Hepatocyte (in vitro differentiated cells): Measurements from ENCODE around the gene HCN3. TPM values are rescaled to one million over a fixed set of nuclear protein-coding genes. Genes with fewer than 3 reads are reported as not detected.

Experiments
- DNase-seq: peaks from one replicate; pipeline ENCODE4 v3.0.0-alpha.2; 2016; ENCODE audit warnings: low spot score
- H2AFZ ChIP-seq: fragments of 200-600 bp; sonication (generic); 2 replicates; pipeline ENCODE4 v1.6.0; 2016; ENCODE audit warnings: antibody characterized with exemption, mild to moderate bottlenecking
- H3K27ac ChIP-seq: fragments of 200-600 bp; sonication (generic); 2 replicates; pipeline ENCODE4 v1.5.1; 2016; ENCODE audit warnings: mild to moderate bottlenecking
- H3K27me3 ChIP-seq: fragments of 200-600 bp; sonication (generic); 2 replicates; pipeline ENCODE4 v1.6.1; 2016
- H3K36me3 ChIP-seq: fragments of 200-600 bp; sonication (generic); replicated peaks from 2 replicates; pipeline ENCODE4 v1.5.1; 2016; ENCODE audit warnings: low read depth; ENCODE audit not compliant: insufficient read depth
- H3K4me1 ChIP-seq: fragments of 200-600 bp; sonication (generic); 2 replicates; pipeline ENCODE4 v1.5.1; 2016; ENCODE audit warnings: mild to moderate bottlenecking, moderate library complexity; ENCODE audit not compliant: insufficient read depth
- H3K4me2 ChIP-seq: fragments of 200-600 bp; sonication (generic); 2 replicates; pipeline ENCODE4 v1.6.0; 2016
- H3K4me3 ChIP-seq: fragments of 200-600 bp; sonication (generic); 2 replicates; pipeline ENCODE4 v1.5.1; 2016; ENCODE audit warnings: mild to moderate bottlenecking
- H3K79me2 ChIP-seq: fragments of 200-600 bp; sonication (generic); 2 replicates; pipeline ENCODE4 v1.6.0; 2017; ENCODE audit warnings: mild to moderate bottlenecking
- H3K9me2 ChIP-seq: fragments of 200-600 bp; sonication (generic); replicated peaks from 2 replicates; pipeline ENCODE4 v1.6.0; 2017; ENCODE audit warnings: mild to moderate bottlenecking; ENCODE audit not compliant: insufficient read depth
- H3K9me3 ChIP-seq: fragments of 200-600 bp; sonication (generic); 2 replicates; pipeline ENCODE4 v1.5.1; 2016; ENCODE audit warnings: low read depth, mild to moderate bottlenecking
- H4K20me1 ChIP-seq: fragments of 200-600 bp; sonication (generic); 2 replicates; pipeline ENCODE4 v1.6.0; 2016; ENCODE audit warnings: mild to moderate bottlenecking; ENCODE audit not compliant: insufficient read depth, poor library complexity, severe bottlenecking
- EZH2 ChIP-seq: fragments of 200-600 bp; sonication (generic); IDR thresholded peaks from 2 replicates; pipeline ENCODE4 v1.6.1; 2016; ENCODE audit warnings: antibody characterized with exemption, mild to moderate bottlenecking, borderline replicate concordance
- EZH2phosphoT487 ChIP-seq: fragments of 200-600 bp; sonication (generic); IDR thresholded peaks from one replicate; pipeline ENCODE4 v1.6.1; 2018; ENCODE audit warnings: antibody characterized with exemption, mild to moderate bottlenecking, low read depth, moderate library complexity; ENCODE audit not compliant: unreplicated experiment, severe bottlenecking
- WGBS: methylation state at CpG from one replicate; pipeline ENCODE4 v1.1.6; 2016; ENCODE audit warnings: low lambda C conversion rate; ENCODE audit errors: missing lambda C conversion rate; 5-methylcytosine and 5-hydroxymethylcytosine counted together
- polyA plus RNA-seq: library from polyadenylated mRNA; unstranded; fragments of >200 nt; fragmentation: Nextera tagmentation; extraction: Ambion mirVana; gene quantifications from 2 replicates; pipeline ENCODE4 v1.2.1, GENCODE V29; 2016
- total RNA-seq: library from RNA; depleted of rRNA; stranded (reverse); fragments of >200 nt; gene quantifications from 2 replicates; pipeline ENCODE4 v1.2.3, GENCODE V29; 2014
- TF ChIP-seq, protein P1 (sequence below): fragments of 200-600 bp; sonication (generic); IDR thresholded peaks from 2 replicates; pipeline ENCODE4 v1.5.1; 2016; ENCODE audit warnings: antibody characterized with exemption, mild to moderate bottlenecking; ENCODE audit not compliant: poor library complexity

HCN3 gene
- total and polyA plus RNA-seq, 2 experiments from 2014 or later: 4.3 to 5.6 TPM

DNA sequence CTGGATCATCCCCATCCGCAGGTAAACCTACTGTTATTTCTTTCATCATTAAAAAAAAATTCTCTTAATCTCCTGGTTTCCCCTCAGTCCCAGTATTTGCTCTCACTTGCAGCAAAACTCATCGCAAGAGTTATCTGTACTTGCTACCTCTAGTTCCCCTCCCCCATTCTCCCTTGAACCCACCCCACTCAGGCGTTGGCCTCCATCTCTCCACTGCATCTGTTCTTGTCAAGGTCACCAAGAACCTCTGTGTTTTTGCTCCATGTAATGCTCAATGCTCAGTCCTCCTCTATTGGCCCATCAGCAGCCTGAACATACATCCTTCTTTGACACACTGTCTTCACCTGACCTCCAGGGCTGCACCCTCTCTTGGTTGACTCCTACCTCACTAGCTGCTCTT lies 19.4 kb downstream of the HCN3 start:
- no peaks in the 10 kb centered on the region for H4K20me1 ChIP-seq
- 94% methylated on average over 3 of the region's 3 CpGs for WGBS
- H3K36me3 ChIP-seq: no peaks in the 10 kb centered on the region
- TF ChIP-seq, protein P1, sequence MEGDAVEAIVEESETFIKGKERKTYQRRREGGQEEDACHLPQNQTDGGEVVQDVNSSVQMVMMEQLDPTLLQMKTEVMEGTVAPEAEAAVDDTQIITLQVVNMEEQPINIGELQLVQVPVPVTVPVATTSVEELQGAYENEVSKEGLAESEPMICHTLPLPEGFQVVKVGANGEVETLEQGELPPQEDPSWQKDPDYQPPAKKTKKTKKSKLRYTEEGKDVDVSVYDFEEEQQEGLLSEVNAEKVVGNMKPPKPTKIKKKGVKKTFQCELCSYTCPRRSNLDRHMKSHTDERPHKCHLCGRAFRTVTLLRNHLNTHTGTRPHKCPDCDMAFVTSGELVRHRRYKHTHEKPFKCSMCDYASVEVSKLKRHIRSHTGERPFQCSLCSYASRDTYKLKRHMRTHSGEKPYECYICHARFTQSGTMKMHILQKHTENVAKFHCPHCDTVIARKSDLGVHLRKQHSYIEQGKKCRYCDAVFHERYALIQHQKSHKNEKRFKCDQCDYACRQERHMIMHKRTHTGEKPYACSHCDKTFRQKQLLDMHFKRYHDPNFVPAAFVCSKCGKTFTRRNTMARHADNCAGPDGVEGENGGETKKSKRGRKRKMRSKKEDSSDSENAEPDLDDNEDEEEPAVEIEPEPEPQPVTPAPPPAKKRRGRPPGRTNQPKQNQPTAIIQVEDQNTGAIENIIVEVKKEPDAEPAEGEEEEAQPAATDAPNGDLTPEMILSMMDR: no peak
- TF ChIP-seq EZH2 (no peak), EZH2phosphoT487 (no peak)
- H3K4me3 ChIP-seq: no peak overlapping the region
- H3K27ac ChIP-seq: no peak overlapping the region
- H3K4me1 ChIP-seq: peaks cover 6% of the 10 kb centered on the region
- no peaks in the 10 kb centered on the region for H3K79me2 ChIP-seq
- H3K4me2 ChIP-seq: no peak overlapping the region
- no peaks in the 10 kb centered on the region for H3K9me3 ChIP-seq
- no peak for DNase-seq
- H3K9me2 ChIP-seq: no peaks in the 10 kb centered on the region
- peaks cover 45% of the 10 kb centered on the region for H3K27me3 ChIP-seq
- H2AFZ ChIP-seq: no peak overlapping the region

DNA sequence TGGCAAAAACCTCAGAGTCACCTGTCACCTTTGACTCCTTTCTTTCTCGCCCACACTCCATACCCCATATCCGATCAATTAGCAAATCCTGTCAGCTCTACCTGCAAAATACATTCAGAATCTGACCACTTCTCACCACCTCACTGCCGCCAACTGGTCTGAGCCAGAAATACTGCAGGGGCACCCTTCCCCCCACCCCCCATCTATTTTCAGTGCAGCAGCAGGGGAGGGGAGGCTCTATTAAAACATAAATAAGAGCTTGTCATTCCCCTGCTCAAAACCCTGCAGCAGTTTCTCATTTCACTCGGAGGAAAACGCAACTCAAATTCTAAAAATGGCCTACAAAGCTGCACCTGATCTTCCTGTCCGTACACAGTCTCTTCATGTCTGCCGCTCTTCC lies 20.1 kb downstream of the HCN3 start:
- Histone ChIP-seq H3K9me3 (no peaks in the 10 kb centered on the region), H2AFZ (no peak overlapping the region), H3K27me3 (peaks cover 45% of the 10 kb centered on the region), H3K4me3 (no peak overlapping the region), H4K20me1 (no peaks in the 10 kb centered on the region), H3K9me2 (no peaks in the 10 kb centered on the region), H3K36me3 (no peaks in the 10 kb centered on the region), H3K27ac (no peak overlapping the region), H3K4me1 (peaks cover 6% of the 10 kb centered on the region), H3K4me2 (no peak overlapping the region), H3K79me2 (no peaks in the 10 kb centered on the region)
- no peak for TF ChIP-seq EZH2
- no peak for TF ChIP-seq EZH2phosphoT487
- TF ChIP-seq, protein P1: no peak
- DNase-seq: no peak
- WGBS: 84% methylated on average over 7 of the region's 7 CpGs

DNA sequence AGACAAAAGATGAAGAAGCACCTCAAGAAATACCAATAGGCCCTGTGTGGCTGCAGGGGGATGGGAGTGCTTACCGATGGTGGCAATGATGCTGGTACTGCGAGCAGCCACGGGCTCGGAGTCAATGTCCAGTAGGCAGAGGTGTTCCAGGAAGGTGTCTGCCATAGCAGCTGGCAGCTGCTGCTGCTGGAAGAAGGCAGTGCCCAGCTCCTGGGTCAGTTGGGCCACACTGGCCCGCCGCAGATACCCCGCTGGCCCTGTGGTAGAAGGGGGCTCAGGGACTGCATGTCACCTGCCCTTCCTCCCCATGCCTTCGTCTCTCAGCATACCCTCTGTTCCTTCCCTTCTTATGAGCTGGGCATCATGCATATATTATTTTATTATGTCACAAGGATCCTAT lies 22.8 kb downstream of the HCN3 start:
- Histone ChIP-seq H3K4me2 (no peak overlapping the region), H3K4me3 (no peak overlapping the region)

More for the DNA sequence above, 22.8 kb downstream of the HCN3 start:
- no peak for TF ChIP-seq EZH2phosphoT487
- no peak for TF ChIP-seq EZH2
- TF ChIP-seq, protein P1: no peak
- Histone ChIP-seq H3K79me2 (no peaks in the 10 kb centered on the region), H3K27me3 (peaks cover 27% of the 10 kb centered on the region), H3K4me1 (peaks cover 6% of the 10 kb centered on the region), H3K36me3 (no peaks in the 10 kb centered on the region), H3K27ac (no peak overlapping the region), H2AFZ (no peak overlapping the region), H3K9me2 (no peaks in the 10 kb centered on the region), H4K20me1 (no peaks in the 10 kb centered on the region), H3K9me3 (no peaks in the 10 kb centered on the region)
- WGBS: 92% methylated on average over 8 of the region's 8 CpGs
- DNase-seq: no peak
